GM23338 (cell line): ENCODE measurements around the gene MTHFS. TPM values are rescaled to one million over a fixed set of nuclear protein-coding genes. Genes with fewer than 3 reads are reported as not detected.
"Not testable (repeated sequence)": the region's sequence is repeated elsewhere in the genome, so short reads cannot be mapped to it uniquely, and the experiment has no call there.

Source experiments
- ATAC-seq: fragments of 200-7000 bp; cut with Tn5 transposase; 3 replicates; pipeline ENCODE4 v1.9.1; 2020
- DNase-seq: peaks from one replicate; pipeline ENCODE4 v3.0.0-alpha.2; 2015; ENCODE audit warnings: low spot score
- H2AFZ ChIP-seq: fragments of 200-600 bp; sonication (generic); 2 replicates; pipeline ENCODE4 v1.8.0; 2016; ENCODE audit warnings: antibody characterized with exemption, mild to moderate bottlenecking, moderate library complexity
- H3F3A ChIP-seq: fragments of 200-600 bp; sonication (generic); replicated peaks from 2 replicates; pipeline ENCODE4 v1.8.0; 2017; ENCODE audit warnings: antibody characterized with exemption, mixed run types, low read depth
- H3K27ac ChIP-seq: fragments of 200-600 bp; sonication (generic); 2 replicates; pipeline ENCODE4 v1.6.1; 2016; ENCODE audit warnings: low read depth
- H3K27me3 ChIP-seq: fragments of 200-600 bp; sonication (generic); 2 replicates; pipeline ENCODE4 v1.8.0; 2016; ENCODE audit warnings: mild to moderate bottlenecking, mixed run types, moderate library complexity; ENCODE audit not compliant: insufficient read depth
- H3K36me3 ChIP-seq: fragments of 200-600 bp; sonication (generic); 2 replicates; pipeline ENCODE4 v1.8.0; 2016; ENCODE audit warnings: mild to moderate bottlenecking; ENCODE audit not compliant: insufficient read depth
- H3K4me1 ChIP-seq: fragments of 200-600 bp; sonication (generic); 2 replicates; pipeline ENCODE4 v1.8.0; 2016; ENCODE audit warnings: mild to moderate bottlenecking, moderate library complexity; ENCODE audit not compliant: insufficient read depth
- H3K4me2 ChIP-seq: fragments of 200-600 bp; sonication (generic); 2 replicates; pipeline ENCODE4 v1.7.1; 2017; ENCODE audit warnings: mixed run types
- H3K4me3 ChIP-seq: fragments of 200-600 bp; sonication (generic); 2 replicates; pipeline ENCODE4 v1.6.1; 2016; ENCODE audit warnings: mixed run types
- H3K79me2 ChIP-seq: fragments of 200-600 bp; sonication (generic); replicated peaks from 2 replicates; pipeline ENCODE4 v1.8.0; 2017; ENCODE audit warnings: mild to moderate bottlenecking; ENCODE audit not compliant: insufficient read depth
- H3K9me2 ChIP-seq: fragments of 200-600 bp; sonication (generic); 2 replicates; pipeline ENCODE4 v1.8.0; 2017; ENCODE audit not compliant: insufficient read depth
- H4K20me1 ChIP-seq: fragments of 200-600 bp; sonication (generic); replicated peaks from 2 replicates; pipeline ENCODE4 v1.8.0; 2017; ENCODE audit warnings: mild to moderate bottlenecking; ENCODE audit not compliant: insufficient read depth
- H3K27ac Mint-ChIP-seq: 2 replicates; pipeline ENCODE4 v1.8.0; 2020; ENCODE audit warnings: inconsistent platforms, mild to moderate bottlenecking, moderate library complexity, mixed read lengths
- H3K27me3 Mint-ChIP-seq: 3 replicates; pipeline ENCODE4 v1.8.0; 2022; ENCODE audit warnings: low read depth, mild to moderate bottlenecking, moderate library complexity, mixed read lengths, inconsistent platforms; ENCODE audit not compliant: insufficient read depth, poor library complexity
- H3K36me3 Mint-ChIP-seq: 3 replicates; pipeline ENCODE4 v1.8.0; 2021; ENCODE audit warnings: low read depth, mild to moderate bottlenecking, inconsistent platforms, moderate library complexity, mixed read lengths
- H3K4me1 Mint-ChIP-seq: 3 replicates; pipeline ENCODE4 v1.8.0; 2020; ENCODE audit warnings: mild to moderate bottlenecking, inconsistent platforms, mixed read lengths
- H3K4me3 Mint-ChIP-seq: 3 replicates; pipeline ENCODE4 v1.8.0; 2021; ENCODE audit warnings: moderate library complexity, mild to moderate bottlenecking, inconsistent platforms, mixed read lengths
- H3K9me3 Mint-ChIP-seq: 3 replicates; pipeline ENCODE4 v1.8.0; 2020; ENCODE audit warnings: moderate library complexity, mild to moderate bottlenecking, inconsistent platforms, mixed read lengths
- CTCF ChIP-seq, 2 experiments: fragments of 200-600 bp in 1 of 2; sonication (generic) in 1 of 2; conservative IDR thresholded peaks; 2 replicates each; pipeline versions ENCODE4 v1.5.1 to v1.6.1; 2016 to 2017; ENCODE audit warnings: antibody characterized with exemption in 2 of 2, low read depth in 2 of 2, mild to moderate bottlenecking in 2 of 2, moderate library complexity in 1 of 2
- EZH2 ChIP-seq: fragments of 200-600 bp; sonication (generic); IDR thresholded peaks from one replicate; pipeline ENCODE4 v1.8.0; 2017; ENCODE audit warnings: antibody characterized with exemption, mild to moderate bottlenecking, low read depth; ENCODE audit not compliant: unreplicated experiment
- EZH2phosphoT487 ChIP-seq: fragments of 200-600 bp; sonication (generic); IDR thresholded peaks from one replicate; pipeline ENCODE4 v1.8.1; 2018; ENCODE audit warnings: antibody characterized with exemption; ENCODE audit not compliant: unreplicated experiment
- JUNB ChIP-seq: IDR thresholded peaks from one replicate; pipeline ENCODE4 v1.6.1; 2016; ENCODE audit warnings: antibody characterized with exemption; ENCODE audit not compliant: unreplicated experiment
- NANOG ChIP-seq: IDR thresholded peaks from 2 replicates; pipeline ENCODE4 v1.6.1; 2016; ENCODE audit warnings: antibody characterized with exemption, borderline replicate concordance
- POLR2AphosphoS5 ChIP-seq: IDR thresholded peaks from 2 replicates; pipeline ENCODE4 v1.6.1; 2016; ENCODE audit warnings: antibody characterized with exemption, low read depth
- REST ChIP-seq: IDR thresholded peaks from one replicate; pipeline ENCODE4 v1.6.1; 2018; ENCODE audit warnings: antibody characterized with exemption; ENCODE audit not compliant: unreplicated experiment
- STAT1 ChIP-seq: IDR thresholded peaks from one replicate; pipeline ENCODE4 v1.6.1; 2016; ENCODE audit warnings: antibody characterized with exemption; ENCODE audit not compliant: unreplicated experiment
- ZNF331 ChIP-seq: fragments of 250-450 bp; sonication (Bioruptor Pico); IDR thresholded peaks from 2 replicates; pipeline ENCODE4 v1.5.0; 2020; ENCODE audit warnings: low read depth, mild to moderate bottlenecking, moderate library complexity
- polyA plus RNA-seq: library from polyadenylated mRNA; unstranded; fragments of >200 nt; fragmentation: Nextera tagmentation; extraction: Ambion mirVana; gene quantifications from 2 replicates; pipeline ENCODE4 v1.2.1, GENCODE V29; 2016
- total RNA-seq: library from RNA; depleted of rRNA; stranded (reverse); fragments of >200 nt; shearing (Covaris generic); gene quantifications from 2 replicates; pipeline ENCODE4 v1.2.3, GENCODE V29; 2014

MTHFS gene
- total and polyA plus RNA-seq, 2 experiments from 2014 or later, result 33.2 to 62.0 TPM

- H3K36me3 Mint-ChIP-seq, result peaks cover 8% of the 10 kb centered on the region; the same call in 2 of the 3 replicates
- ATAC-seq (no peak), DNase-seq (no peak)
- H3K4me1 Mint-ChIP-seq, result no peaks in the 10 kb centered on the region; the same call in 2 of the 3 replicates
- peaks cover 5% of the 10 kb centered on the region for H3K27me3 Mint-ChIP-seq
- H2AFZ ChIP-seq, result no peak overlapping the region
- H3K36me3 ChIP-seq, result no peaks in the 10 kb centered on the region
- H3K27me3 ChIP-seq, result no peaks in the 10 kb centered on the region
- no peak overlapping the region for H3K4me3 Mint-ChIP-seq
- TF ChIP-seq JUNB, result no peak
- no peak for TF ChIP-seq CTCF (conservative IDR thresholded peaks at IDR 0.05; ENCODE audit: low read depth in 2 of 2)
- TF ChIP-seq REST, result no peak
- no peak for TF ChIP-seq STAT1
- no peak for TF ChIP-seq POLR2AphosphoS5
- TF ChIP-seq EZH2, result no peak
- no peak for TF ChIP-seq NANOG
- no peak for TF ChIP-seq ZNF331 (CRISPR knock-in tag)
- no peak for TF ChIP-seq EZH2phosphoT487
- H3K9me2 ChIP-seq, result no peaks in the 10 kb centered on the region
- peaks cover 4% of the 10 kb centered on the region; the same call in 1 of the 2 replicates for H3F3A ChIP-seq
- H3K4me3 ChIP-seq, result no peak overlapping the region
- H3K79me2 ChIP-seq, result no peaks in the 10 kb centered on the region
- no peaks in the 10 kb centered on the region for H3K4me1 ChIP-seq
- H4K20me1 ChIP-seq, result no peaks in the 10 kb centered on the region
- H3K27ac Mint-ChIP-seq, result no peak overlapping the region
- peaks cover 9% of the 10 kb centered on the region; the same call in 2 of the 3 replicates for H3K9me3 Mint-ChIP-seq
- no peak overlapping the region for H3K27ac ChIP-seq
- no peak overlapping the region for H3K4me2 ChIP-seq
Observed at GRCh38 chr15:79929412-79929811, 32.6 kb upstream of the MTHFS start.

GRCh38 chr15:79926116-79926515, 29.3 kb upstream of the MTHFS start:
- not testable (repeated sequence) for H3F3A ChIP-seq, H4K20me1 ChIP-seq, H3K4me1 ChIP-seq, H3K36me3 ChIP-seq, H3K4me2 ChIP-seq, H3K9me2 ChIP-seq, H3K27me3 ChIP-seq, H3K27ac Mint-ChIP-seq, H3K27ac ChIP-seq, H3K4me1 Mint-ChIP-seq, ATAC-seq, DNase-seq, H3K4me3 Mint-ChIP-seq, H2AFZ ChIP-seq, H3K4me3 ChIP-seq
- peaks cover 28% of the 10 kb centered on the region for H3K36me3 Mint-ChIP-seq
- H3K27me3 Mint-ChIP-seq, result peaks cover 24% of the 10 kb centered on the region
- H3K79me2 ChIP-seq, result peaks cover 18% of the 10 kb centered on the region
- peaks cover 27% of the 10 kb centered on the region for H3K9me3 Mint-ChIP-seq
